ENCODE results near the gene IGIP. TPM values are rescaled to one million over a fixed set of nuclear protein-coding genes. Genes with fewer than 3 reads are reported as not detected.
"Not testable (repeated sequence)": the region's sequence is repeated elsewhere in the genome, so short reads cannot be mapped to it uniquely, and the experiment has no call there.

IGIP gene
- total RNA-seq, 4 donors from 2014 or later: 2.9 to 12.4 (median 6.5) TPM

GRCh38 chr5:140153905-140154304 is 28.2 kb downstream of the IGIP start:
- no peak overlapping the region for H3K27ac ChIP-seq

GRCh38 chr5:140154710-140155381 is 29.1 kb downstream of the IGIP start:
- not testable (repeated sequence) for H3K36me3 ChIP-seq, H3K27ac ChIP-seq, H3K4me3 ChIP-seq, DNase-seq, H3K9me3 ChIP-seq, H3K27me3 ChIP-seq
- intact Hi-C loops (cut with DNase I): loop anchor here (5.0 kb wide), 1 partner anchor 83 kb away; no protein-coding TSS in a partner anchor
- H3K4me1 ChIP-seq: peaks cover 8 to 13% (median 10%) of the 10 kb centered on the region in 3 donors
- 72 to 79% methylated on average over 15 to 21 of the region's 21 CpGs for WGBS, 2 donors

More at GRCh38 chr5:140153905-140154304, 28.2 kb downstream of the IGIP start:
- 65% methylated on average over 6 to 7 of the region's 8 CpGs for WGBS, 2 donors
- Histone ChIP-seq H3K27me3 (no peaks in the 10 kb centered on the region), H3K36me3 (no peaks in the 10 kb centered on the region), H3K4me3 (no peak overlapping the region), H3K4me1 (peaks cover 8 to 13% (median 10%) of the 10 kb centered on the region in 3 donors), H3K9me3 (no peaks in the 10 kb centered on the region)
- intact Hi-C loops (cut with DNase I): no loop called here
- DNase-seq: no peak
- TF ChIP-seq POLR2A (IDR thresholded peaks at IDR 0.05): no peak
- TF ChIP-seq CTCF (IDR thresholded peaks at IDR 0.05): no peak

- Histone ChIP-seq H3K4me3 (peak overlapping the region in 3 of 4 donors; percentile 24 to 59 (median 40)), H3K36me3 (no peaks in the 10 kb centered on the region)
These were observed 31.5 kb downstream of the IGIP start for GRCh38 chr5:140157032-140157781.

GRCh38 chr5:140159014-140159927 is 33.5 kb downstream of the IGIP start:
- no peaks in the 10 kb centered on the region for H3K36me3 ChIP-seq
- no peaks in the 10 kb centered on the region for H3K9me3 ChIP-seq
- no peak for DNase-seq

More at GRCh38 chr5:140157032-140157781, 31.5 kb downstream of the IGIP start:
- intact Hi-C loops (cut with DNase I): loop anchor here (5.0 kb wide), 1 partner anchor 85 kb away; no protein-coding TSS in a partner anchor
- peak; percentile 88 to 95 (median 94) for TF ChIP-seq CTCF (IDR thresholded peaks at IDR 0.05)
- no peak for TF ChIP-seq POLR2A (IDR thresholded peaks at IDR 0.05)
- H3K9me3 ChIP-seq: no peaks in the 10 kb centered on the region
- peak overlapping the region in 3 of 4 donors; percentile 41 to 55 (median 46) for H3K27ac ChIP-seq
- peaks cover 8 to 13% (median 10%) of the 10 kb centered on the region in 3 donors for H3K4me1 ChIP-seq
- 0 to 4% methylated on average over 8 to 20 of the region's 30 CpGs for WGBS, 2 donors
- peak; percentile 49 for DNase-seq
- no peaks in the 10 kb centered on the region for H3K27me3 ChIP-seq

More at GRCh38 chr5:140159014-140159927, 33.5 kb downstream of the IGIP start:
- intact Hi-C loops (cut with DNase I): loop anchor here (5.0 kb wide), 1 partner anchor 87 kb away; no protein-coding TSS in a partner anchor
- no peaks in the 10 kb centered on the region for H3K27me3 ChIP-seq
- H3K4me1 ChIP-seq: peaks cover 8 to 13% (median 10%) of the 10 kb centered on the region in 3 donors
- 81 to 82% methylated on average over 7 of the region's 7 CpGs for WGBS, 2 donors
- H3K27ac ChIP-seq: no peak overlapping the region
- no peak overlapping the region for H3K4me3 ChIP-seq
- TF ChIP-seq CTCF (IDR thresholded peaks at IDR 0.05): no peak
- no peak for TF ChIP-seq POLR2A (IDR thresholded peaks at IDR 0.05)

All from esophagus squamous epithelium (tissue), 5 donors.